H9 (cell line): ENCODE results near the gene PCOLCE2. TPM values are rescaled to one million over a fixed set of nuclear protein-coding genes. Genes with fewer than 3 reads are reported as not detected.

ENCODE experiments used
- DNase-seq: peaks from one replicate; pipeline ENCODE4 v3.0.0-alpha.2; 2017
- H2AFZ ChIP-seq: one replicate; pipeline ENCODE4 v1.6.1; 2013; ENCODE audit warnings: mild to moderate bottlenecking, low read length, control low read depth, moderate library complexity
- H2AK5ac ChIP-seq: 2 replicates; pipeline ENCODE4 v1.6.1; 2013; ENCODE audit warnings: low read length, control low read depth, mixed read lengths; ENCODE audit not compliant: insufficient read length
- H2BK120ac ChIP-seq: one replicate; pipeline ENCODE4 v1.6.1; 2013; ENCODE audit warnings: low read depth, mild to moderate bottlenecking, low read length, control low read depth, inconsistent platforms; ENCODE audit not compliant: poor library complexity, severe bottlenecking
- H2BK12ac ChIP-seq: 2 replicates; pipeline ENCODE4 v1.6.1; 2013; ENCODE audit warnings: low read length, control low read depth, mixed read lengths, low read depth; ENCODE audit not compliant: insufficient read length
- H2BK15ac ChIP-seq: 2 replicates; pipeline ENCODE4 v1.6.1; 2013; ENCODE audit warnings: low read depth, low read length, control low read depth
- H2BK20ac ChIP-seq: one replicate; pipeline ENCODE4 v1.6.1; 2013; ENCODE audit warnings: low read depth, mild to moderate bottlenecking, low read length, control low read depth, inconsistent platforms; ENCODE audit not compliant: poor library complexity, severe bottlenecking
- H2BK5ac ChIP-seq: 2 replicates; pipeline ENCODE4 v1.6.1; 2013; ENCODE audit warnings: low read length, control low read depth, mixed read lengths; ENCODE audit not compliant: insufficient read length
- H3K14ac ChIP-seq: 2 replicates; pipeline ENCODE4 v1.6.1; 2013; ENCODE audit warnings: low read length, control low read depth; ENCODE audit not compliant: insufficient read depth
- H3K18ac ChIP-seq: 2 replicates; pipeline ENCODE4 v1.6.1; 2013; ENCODE audit warnings: low read depth, mild to moderate bottlenecking, mixed read lengths, low read length, control low read depth; ENCODE audit not compliant: insufficient read length
- H3K23ac ChIP-seq: 2 replicates; pipeline ENCODE4 v1.6.1; 2013; ENCODE audit warnings: low read length, control low read depth, mixed read lengths, low read depth; ENCODE audit not compliant: insufficient read length
- H3K23me2 ChIP-seq: 2 replicates; pipeline ENCODE4 v1.6.1; 2013; ENCODE audit warnings: low read depth, mild to moderate bottlenecking, mixed read lengths, low read length, control low read depth; ENCODE audit not compliant: insufficient read length, poor library complexity, severe bottlenecking
- H3K27ac ChIP-seq: 2 replicates; pipeline ENCODE4 v1.5.1; 2013; ENCODE audit warnings: low read length, control low read depth, mixed read lengths, low read depth; ENCODE audit not compliant: insufficient read length
- H3K27me3 ChIP-seq: 2 replicates; pipeline ENCODE4 v1.6.1; 2013; ENCODE audit warnings: low read length, control low read depth, inconsistent platforms; ENCODE audit not compliant: insufficient read depth
- H3K4ac ChIP-seq: 2 replicates; pipeline ENCODE4 v1.6.1; 2013; ENCODE audit warnings: low read depth, mild to moderate bottlenecking, control low read depth, inconsistent platforms, low read length, moderate library complexity
- H3K4me1 ChIP-seq: 2 replicates; pipeline ENCODE4 v1.6.1; 2013; ENCODE audit warnings: low read length, control low read depth, inconsistent platforms; ENCODE audit not compliant: insufficient read depth
- H3K4me2 ChIP-seq: 2 replicates; pipeline ENCODE4 v1.6.1; 2013; ENCODE audit warnings: low read length, control low read depth, mixed read lengths; ENCODE audit not compliant: insufficient read length, insufficient read depth
- H3K56ac ChIP-seq: 2 replicates; pipeline ENCODE4 v1.6.1; 2013; ENCODE audit warnings: low read depth, mild to moderate bottlenecking, mixed read lengths, low read length, control low read depth; ENCODE audit not compliant: insufficient read length
- H3K79me1 ChIP-seq: 2 replicates; pipeline ENCODE4 v1.6.1; 2013; ENCODE audit warnings: low read depth, mild to moderate bottlenecking, moderate library complexity, low read length, control low read depth, inconsistent platforms; ENCODE audit not compliant: insufficient read depth, poor library complexity, severe bottlenecking
- H3K79me2 ChIP-seq: 2 replicates; pipeline ENCODE4 v1.6.1; 2013; ENCODE audit warnings: low read length, control low read depth, inconsistent platforms; ENCODE audit not compliant: insufficient read depth
- H3K9ac ChIP-seq: 2 replicates; pipeline ENCODE4 v1.6.1; 2013; ENCODE audit warnings: low read length, control low read depth, mixed read lengths; ENCODE audit not compliant: insufficient read length; ENCODE audit errors: extremely low read depth
- H3K9me3 ChIP-seq: one replicate; pipeline ENCODE4 v1.6.1; 2013; ENCODE audit warnings: low read depth, low read length, inconsistent platforms; ENCODE audit not compliant: control insufficient read depth
- H3T11ph ChIP-seq: one replicate; pipeline ENCODE4 v1.6.1; 2013; ENCODE audit warnings: mild to moderate bottlenecking, low read length, control low read depth, inconsistent platforms
- H4K20me1 ChIP-seq: one replicate; pipeline ENCODE4 v1.6.1; 2013; ENCODE audit not compliant: control insufficient read depth, insufficient read length, insufficient read depth
- H4K5ac ChIP-seq: 2 replicates; pipeline ENCODE4 v1.6.1; 2013; ENCODE audit warnings: low read depth, mild to moderate bottlenecking, mixed read lengths, low read length, control low read depth; ENCODE audit not compliant: insufficient read length
- H4K8ac ChIP-seq: replicated peaks from 2 replicates; pipeline ENCODE4 v1.6.1; 2013; ENCODE audit warnings: low read length, control low read depth, mixed read lengths, low read depth; ENCODE audit not compliant: insufficient read length
- H4K91ac ChIP-seq: 2 replicates; pipeline ENCODE4 v1.6.1; 2013; ENCODE audit warnings: low read depth, mild to moderate bottlenecking, moderate library complexity, mixed read lengths, low read length, control low read depth; ENCODE audit not compliant: insufficient read length
- H3K27ac Mint-ChIP-seq, 3 experiments: 2 replicates in 2 of 3; 3 replicates in 1 of 3; pipeline ENCODE4 v1.8.0; 2020 to 2021; ENCODE audit warnings: mixed read lengths in 3 of 3, mild to moderate bottlenecking in 1 of 3, moderate library complexity in 1 of 3
- H3K27me3 Mint-ChIP-seq: 2 replicates; pipeline ENCODE4 v1.8.0; 2021; ENCODE audit warnings: low read depth, mild to moderate bottlenecking, moderate library complexity, mixed read lengths
- H3K36me3 Mint-ChIP-seq, 3 experiments: 2 replicates in 2 of 3; 3 replicates in 1 of 3; pipeline ENCODE4 v1.8.0; 2020 to 2021; ENCODE audit warnings: low read depth in 3 of 3, mixed read lengths in 3 of 3; ENCODE audit not compliant: insufficient read depth in 1 of 3
- H3K4me1 Mint-ChIP-seq, 2 experiments: 2 replicates each; pipeline ENCODE4 v1.8.0; 2020; ENCODE audit warnings: mixed read lengths in 2 of 2
- H3K4me3 Mint-ChIP-seq, 2 experiments: 2 replicates in 1 of 2; 3 replicates in 1 of 2; pipeline ENCODE4 v1.8.0; 2020 to 2021; ENCODE audit warnings: mild to moderate bottlenecking in 2 of 2, mixed read lengths in 2 of 2, moderate library complexity in 1 of 2
- H3K9me3 Mint-ChIP-seq, 2 experiments: 2 replicates in 1 of 2; 3 replicates in 1 of 2; pipeline ENCODE4 v1.8.0; 2020; ENCODE audit warnings: mild to moderate bottlenecking in 2 of 2, mixed read lengths in 2 of 2, moderate library complexity in 1 of 2
- CTCF ChIP-seq: fragments of 200-600 bp; sonication (generic); conservative IDR thresholded peaks from 3 replicates; pipeline ENCODE4 v1.8.0; 2021; ENCODE audit warnings: antibody characterized with exemption, mild to moderate bottlenecking
- WGBS: extraction: QIAGEN DNeasy Blood & Tissue Kit; methylation state at CpG from one replicate; pipeline ENCODE4 v1.1.7; 2013; ENCODE audit warnings: missing lambda C conversion rate, low lambda C conversion rate, mixed read lengths; ENCODE audit not compliant: insufficient read length; ENCODE audit errors: extremely low coverage; 5-methylcytosine and 5-hydroxymethylcytosine counted together
- total RNA-seq: library from RNA; stranded (reverse); gene quantifications from 2 replicates; pipeline ENCODE4 v1.2.1, GENCODE V29; 2021

The PCOLCE2 gene
- total RNA-seq, 1 experiment from 2014 or later, result 9.2 TPM

GRCh38 chr3:142931222-142931621 lies 42.3 kb upstream of the PCOLCE2 start:
- peaks cover 6 to 7% of the 10 kb centered on the region in 2 experiments for H3K4me1 Mint-ChIP-seq
- no peak overlapping the region for H3K27ac ChIP-seq
- no CpG with 5 or more reads among the region's 6 CpGs for WGBS
- H3K79me1 ChIP-seq, result no peaks in the 10 kb centered on the region
- no peak overlapping the region for H3K4me2 ChIP-seq
- H2BK120ac ChIP-seq, result no peak overlapping the region
- H3T11ph ChIP-seq, result no peak overlapping the region
- peak; percentile 81 for DNase-seq
- H3K4me1 ChIP-seq, result peaks cover 6% of the 10 kb centered on the region; the same call in 1 of the 2 replicates
- no peaks in the 10 kb centered on the region for H3K23me2 ChIP-seq
- H4K5ac ChIP-seq, result no peak overlapping the region
- H3K9me3 ChIP-seq, result no peaks in the 10 kb centered on the region
- H3K9ac ChIP-seq, result no peak overlapping the region
- no peak overlapping the region for H4K8ac ChIP-seq
- no peak overlapping the region for H3K14ac ChIP-seq
- H4K91ac ChIP-seq, result no peak overlapping the region
- no peaks in the 10 kb centered on the region; a peak in 2 of 7 replicates for H3K36me3 Mint-ChIP-seq
- no peak overlapping the region for H2AFZ ChIP-seq
- no peak overlapping the region for H2BK15ac ChIP-seq
- no peak overlapping the region for H3K4me3 Mint-ChIP-seq
- H3K79me2 ChIP-seq, result no peaks in the 10 kb centered on the region
- no peaks in the 10 kb centered on the region for H3K9me3 Mint-ChIP-seq
- H3K27me3 ChIP-seq, result no peaks in the 10 kb centered on the region
- no peaks in the 10 kb centered on the region for H4K20me1 ChIP-seq
- H2BK12ac ChIP-seq, result no peak overlapping the region
- H3K23ac ChIP-seq, result no peak overlapping the region
- H3K4ac ChIP-seq, result no peak overlapping the region
- no peak overlapping the region for H2BK5ac ChIP-seq
- no peak overlapping the region for H3K56ac ChIP-seq
- no peaks in the 10 kb centered on the region for H3K27me3 Mint-ChIP-seq
- H2BK20ac ChIP-seq, result no peak overlapping the region
- H3K27ac Mint-ChIP-seq, result peak overlapping the region in 1 of 3 experiments; percentile 35; a peak in 1 of 7 replicates
- TF ChIP-seq CTCF, result peak; percentile 54
- H2AK5ac ChIP-seq, result no peak overlapping the region
- no peak overlapping the region for H3K18ac ChIP-seq
